GM12892 (cell line): ENCODE data around the gene NAGA.

Source experiments
- POLR2A ChIP-seq: IDR thresholded peaks from 2 replicates; pipeline ENCODE4 v1.6.1; 2011; ENCODE audit warnings: low read depth, low read length, control low read depth
- POLR2AphosphoS5 ChIP-seq: IDR thresholded peaks from 2 replicates; pipeline ENCODE4 v1.6.1; 2011; ENCODE audit warnings: low read depth, low read length, control low read depth
- TAF1 ChIP-seq: IDR thresholded peaks from 2 replicates; pipeline ENCODE4 v1.6.1; 2011; ENCODE audit warnings: low read depth, mild to moderate bottlenecking, control low read depth, low read length, borderline replicate concordance

GRCh38 chr22:42077486-42078125 lies 7.0 kb upstream of the NAGA start:
- TF ChIP-seq TAF1: no peak
- TF ChIP-seq POLR2A: no peak
- no peak for TF ChIP-seq POLR2AphosphoS5
